HG03342 (cell line): ENCODE measurements around the gene FCER1A.

Experiments used
- ATAC-seq: cut with Tn5 transposase; IDR thresholded peaks from one replicate; pipeline ENCODE4 v1.9.1; 2021; ENCODE audit warnings: mild to moderate bottlenecking, moderate library complexity; ENCODE audit not compliant: unreplicated experiment

The FCER1A gene

GRCh38 chr1:159302095-159302494 lies at the start of gene FCER1A:
Gene FCER1A (plus strand): TSS chr1:159302336. CDS start chr1:159302365, 29 bp downstream.
- ATAC-seq, result no peak

DNA sequence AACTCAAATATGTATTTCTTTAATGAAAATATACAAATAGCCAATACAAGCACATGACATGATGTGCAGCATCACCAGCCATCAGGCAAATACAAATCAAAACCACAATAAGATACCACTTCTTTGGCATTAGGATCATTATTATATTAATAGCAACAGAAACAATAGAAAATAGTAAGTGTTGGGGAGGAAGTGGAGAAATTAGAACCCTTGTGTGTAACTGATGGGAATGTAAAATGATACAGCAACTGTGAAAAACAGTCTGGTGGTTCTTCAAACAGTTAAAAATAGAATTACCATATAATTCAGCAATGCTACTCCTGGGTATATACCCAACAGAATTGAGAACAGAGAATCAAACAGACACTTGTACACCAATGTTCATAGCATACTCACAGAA lies 40.8 kb upstream of the FCER1A start:
- no peak for ATAC-seq

DNA sequence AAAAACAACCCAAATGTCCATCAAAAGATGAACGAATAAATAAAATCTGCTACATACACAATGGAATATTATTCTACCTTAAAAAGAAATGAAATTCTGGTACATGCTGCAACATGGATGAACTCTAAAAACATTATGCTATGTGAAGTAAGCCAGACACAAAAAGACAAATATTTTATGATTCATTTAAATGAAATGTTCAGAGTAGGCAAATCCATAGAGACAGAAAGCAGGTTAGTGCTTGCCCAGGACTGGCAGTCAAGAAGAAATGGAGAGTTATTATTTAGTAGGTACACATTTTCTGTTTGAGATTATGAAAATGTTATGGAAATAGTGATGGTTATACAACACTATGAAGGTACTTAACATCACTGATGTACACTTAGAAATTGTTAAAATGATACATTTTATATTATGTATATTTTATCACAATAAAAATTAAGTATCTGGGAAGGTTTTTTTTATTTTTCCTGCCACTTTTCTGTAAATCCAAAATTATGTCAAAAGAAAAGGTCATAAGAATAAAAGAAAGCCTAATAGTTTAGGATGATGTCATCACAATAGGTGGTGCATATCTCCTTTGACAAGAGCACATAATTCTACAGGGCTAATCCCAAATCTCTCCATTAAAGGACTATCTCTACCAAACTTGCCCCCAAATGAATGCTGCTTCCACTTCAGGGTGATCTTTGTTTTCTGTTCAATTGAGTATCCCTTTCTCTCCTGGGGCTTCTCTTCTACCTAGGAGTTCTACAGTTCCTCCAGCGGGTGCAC lies 40.2 kb upstream of the FCER1A start:
- no peak for ATAC-seq

DNA sequence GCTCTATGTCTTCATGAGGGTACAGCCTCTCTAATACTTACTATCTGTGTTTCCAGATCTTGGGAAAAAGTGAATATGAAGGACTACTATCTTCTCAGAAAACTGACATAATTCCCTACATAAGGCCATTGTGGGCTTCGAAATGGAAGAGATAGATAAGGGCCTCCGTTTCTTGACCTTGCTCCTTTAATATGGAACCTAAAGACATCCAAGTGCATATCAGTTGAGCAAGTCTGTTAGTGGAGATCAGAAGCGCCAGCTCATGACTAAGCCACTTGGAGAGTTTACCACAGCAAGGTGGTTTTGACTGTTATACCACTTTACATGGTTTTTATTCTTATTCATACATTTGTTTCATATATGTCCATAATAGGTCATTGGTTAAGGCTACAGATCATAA lies 35.3 kb upstream of the FCER1A start:
- ATAC-seq, result no peak

DNA sequence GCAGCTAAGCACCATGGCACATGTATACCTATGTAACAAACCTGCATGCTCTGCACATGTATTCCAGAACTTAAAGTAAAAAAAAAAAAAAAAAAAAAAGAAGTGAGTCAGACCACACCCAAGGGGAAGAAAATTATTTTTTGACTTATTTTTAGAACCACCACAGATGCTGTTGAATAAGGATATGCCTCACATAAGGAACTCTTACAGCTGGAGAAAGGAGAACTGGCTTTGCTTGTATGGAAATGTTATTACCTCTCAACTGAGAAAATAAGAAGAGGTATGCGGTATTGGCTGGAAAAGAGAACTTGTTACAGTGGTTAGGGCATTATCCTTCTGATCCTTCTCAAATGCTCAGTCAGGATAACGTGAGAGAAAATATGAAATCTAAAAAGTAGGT lies 27.5 kb upstream of the FCER1A start:
- no peak for ATAC-seq

DNA sequence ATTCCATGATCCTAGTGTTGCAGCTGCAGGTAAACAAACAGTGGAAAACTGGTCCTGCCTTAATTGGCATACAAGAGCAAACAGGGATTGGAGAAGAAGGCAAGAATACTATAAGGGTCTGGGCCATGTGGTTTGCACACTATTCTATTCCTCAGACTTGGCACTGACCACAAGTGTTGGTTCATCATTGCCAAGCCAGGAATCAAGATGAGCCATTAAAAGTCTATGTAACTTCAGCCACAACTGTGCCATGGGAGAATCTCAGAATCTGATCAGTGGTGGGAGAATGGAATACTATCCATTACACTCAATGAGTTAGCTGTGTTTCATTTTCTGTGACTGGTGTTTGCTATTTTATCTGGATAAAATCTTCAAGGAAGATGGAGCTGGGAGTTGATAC lies 26.2 kb upstream of the FCER1A start:
- no peak for ATAC-seq

GRCh38 chr1:159279773-159280172 lies 22.4 kb upstream of the FCER1A start:
- ATAC-seq, result no peak

DNA sequence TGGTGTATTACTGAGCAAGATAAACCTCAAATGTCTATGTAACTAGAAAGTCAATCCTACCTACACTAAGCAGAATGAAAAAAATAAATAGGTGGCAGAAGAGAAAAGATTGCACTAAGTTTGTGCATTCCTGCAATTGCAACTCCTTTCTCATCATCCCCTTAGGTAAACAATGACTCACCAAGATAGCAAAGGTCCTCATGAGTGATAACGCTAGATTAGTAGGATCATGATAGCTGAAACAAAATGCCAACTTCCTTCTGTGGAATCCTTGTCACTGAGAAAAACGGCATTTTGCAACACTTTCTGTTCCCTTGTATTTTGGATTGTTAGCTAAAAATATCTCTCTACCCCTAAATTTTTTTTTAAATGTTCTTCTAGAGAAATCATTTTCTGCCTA lies 20.0 kb upstream of the FCER1A start:
- ATAC-seq, result no peak

DNA sequence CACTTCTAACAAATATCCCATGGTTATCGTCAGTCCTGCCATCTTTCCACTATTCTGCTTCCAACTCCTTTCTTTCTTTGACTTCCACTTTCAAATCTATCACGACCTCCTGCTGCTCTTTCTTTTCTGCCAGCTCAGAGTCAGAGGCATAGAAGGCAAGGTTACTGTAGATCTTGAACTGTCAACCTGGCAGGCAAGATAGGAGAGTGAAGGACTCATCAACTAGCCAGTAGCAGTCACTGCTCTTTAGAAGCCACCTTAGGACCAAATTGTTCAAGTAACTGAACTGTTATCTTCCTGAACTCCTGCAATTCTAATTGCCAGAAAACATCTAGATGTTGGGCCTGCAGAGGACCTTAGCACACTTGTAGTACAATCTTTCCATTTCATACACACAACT lies 13.1 kb upstream of the FCER1A start:
- no peak for ATAC-seq

DNA sequence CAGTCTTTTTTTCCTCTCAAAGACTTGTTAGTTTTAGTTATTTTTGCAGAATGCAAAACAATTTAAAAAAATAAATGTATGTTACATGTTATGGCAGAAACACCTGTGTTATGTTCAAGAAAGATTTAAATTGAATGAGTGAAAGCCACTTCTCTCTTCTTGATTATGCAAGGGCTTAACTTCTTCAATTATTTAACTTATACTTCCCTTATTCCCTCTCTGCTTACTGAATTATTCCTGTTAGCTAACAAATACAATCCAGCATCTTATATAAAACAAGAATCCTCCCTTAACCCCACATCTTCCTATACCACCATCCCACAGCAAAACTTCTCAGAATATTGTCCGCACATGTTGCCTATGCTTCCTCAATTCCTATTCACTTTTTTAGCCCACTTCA lies 10.7 kb upstream of the FCER1A start:
- ATAC-seq, result no peak

- no peak for ATAC-seq
These were observed 5.3 kb upstream of the FCER1A start for GRCh38 chr1:159296706-159297375.

DNA sequence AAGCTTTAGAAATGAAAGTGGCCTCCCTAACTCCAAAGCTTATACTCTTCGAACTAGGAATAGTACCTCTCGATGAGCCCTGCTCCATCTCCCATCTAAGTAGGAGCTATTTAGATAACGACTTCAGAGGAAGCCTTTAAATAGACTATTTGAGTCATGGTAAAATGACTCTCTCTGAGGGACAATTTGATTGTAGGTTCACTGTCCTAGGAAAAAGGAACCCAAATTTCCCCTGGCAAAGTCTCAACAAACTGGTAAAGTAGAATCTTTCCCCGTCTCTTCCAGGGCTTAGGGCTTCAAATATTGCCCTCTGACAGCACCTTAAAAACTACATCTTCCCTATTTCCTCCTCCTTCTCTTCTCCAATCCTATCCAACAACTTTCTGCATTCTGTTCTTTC lies 2.0 kb upstream of the FCER1A start:
- ATAC-seq, result no peak

- no peak for ATAC-seq
These were observed 5.3 kb downstream of the FCER1A start for GRCh38 chr1:159307346-159308020.

DNA sequence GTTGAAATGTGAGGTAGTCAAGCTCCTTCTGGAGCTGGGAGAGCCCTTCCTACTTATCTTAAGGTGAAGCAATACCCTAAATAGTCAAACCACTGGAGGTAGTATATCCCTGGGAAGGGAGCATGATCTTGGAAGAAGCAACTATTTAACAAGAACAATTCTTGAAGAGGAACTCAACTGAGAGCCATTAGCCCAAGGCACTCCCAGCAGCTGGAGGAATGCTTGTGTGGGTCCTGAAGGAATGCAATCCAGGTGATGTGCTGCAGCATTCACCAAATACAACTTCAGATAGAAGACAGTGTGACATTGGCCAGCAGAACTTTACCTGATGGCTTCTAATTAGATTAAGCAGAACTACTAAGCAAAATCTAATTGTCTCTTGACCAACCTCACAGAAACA lies 9.5 kb downstream of the FCER1A start:
- no peak for ATAC-seq

GRCh38 chr1:159315381-159315780 lies 13.2 kb downstream of the FCER1A start:
- no peak for ATAC-seq

GRCh38 chr1:159318784-159319551 lies 16.8 kb downstream of the FCER1A start:
- no peak for ATAC-seq

DNA sequence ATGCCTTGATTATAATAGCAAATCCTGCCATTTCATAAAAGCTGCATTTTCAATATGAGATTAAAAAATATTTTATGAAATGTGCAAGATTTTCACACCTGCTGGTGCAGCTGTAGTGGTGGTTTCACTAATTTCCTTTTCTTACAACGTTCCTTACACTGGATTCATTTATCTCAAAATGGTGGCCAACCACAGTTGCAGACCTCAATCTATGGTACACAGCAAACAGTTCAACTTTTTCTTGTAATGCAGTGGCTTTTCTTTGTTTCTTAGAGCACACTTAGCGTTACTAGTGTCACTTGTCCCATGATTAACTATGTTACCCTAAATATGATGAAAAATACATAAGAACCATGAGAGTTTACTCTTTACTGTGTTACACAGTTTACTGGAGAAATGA lies 32.7 kb downstream of the FCER1A start:
- no peak for ATAC-seq

GRCh38 chr1:159338018-159338417 lies 35.9 kb downstream of the FCER1A start:
- ATAC-seq, result no peak

DNA sequence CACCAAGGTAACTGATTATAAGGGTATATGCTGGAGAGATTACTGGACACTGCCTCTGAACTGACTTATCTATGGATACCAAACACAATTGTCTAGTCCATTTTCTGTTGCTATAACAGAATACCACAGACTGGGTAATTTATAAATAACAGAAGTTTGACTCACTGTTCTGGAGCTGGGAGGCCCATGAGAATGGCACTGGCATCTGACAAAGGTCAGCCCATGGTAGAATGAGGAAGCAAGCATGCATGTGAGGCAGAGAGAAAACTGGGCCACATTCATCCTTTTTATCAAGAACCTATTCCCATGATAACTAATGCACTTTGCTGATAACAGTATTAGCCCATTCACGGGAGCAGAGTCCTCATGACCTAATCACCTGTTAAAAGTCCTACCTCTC lies 37.4 kb downstream of the FCER1A start:
- ATAC-seq, result no peak

- ATAC-seq, result no peak
These were observed 39.6 kb downstream of the FCER1A start for GRCh38 chr1:159341736-159342135.

DNA sequence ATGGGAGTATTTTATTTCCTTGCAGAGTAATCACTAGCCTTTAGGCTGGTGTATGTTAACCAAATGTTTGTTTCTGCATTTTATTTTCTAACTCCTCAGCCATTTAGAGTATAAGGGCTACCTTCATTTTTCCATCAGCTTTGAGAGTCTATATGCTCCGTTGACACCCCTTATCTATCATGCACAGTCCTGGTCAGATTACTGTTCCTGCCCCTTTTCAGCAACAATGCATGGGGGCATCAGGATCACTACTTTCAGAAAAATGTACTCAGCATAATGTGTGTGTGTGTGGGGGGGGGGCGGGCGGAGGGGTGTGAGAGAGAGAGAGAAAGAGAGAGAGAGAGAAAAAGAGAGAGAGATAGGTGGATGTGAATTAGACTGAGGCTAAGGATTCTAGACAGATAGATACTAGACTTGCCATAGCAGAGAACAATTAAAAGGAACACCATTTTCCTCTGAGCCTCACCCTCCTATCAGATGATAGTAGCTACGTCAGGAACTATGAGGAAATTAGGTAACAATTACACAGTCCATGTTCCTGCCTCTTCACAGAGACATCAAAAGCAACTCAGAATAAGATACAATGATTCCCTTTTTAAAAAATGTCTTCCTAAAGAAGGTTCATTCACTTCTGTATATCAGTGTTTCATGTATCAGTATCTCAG lies 40.8 kb downstream of the FCER1A start:
- ATAC-seq, result no peak
